Measurements from ENCODE around the gene ACTR5.
A peak's percentile ranks its signal among the peaks of the same experiment; 100 is the strongest.

Gene ACTR5

GRCh38 chr20:38728911-38729642 is 19.2 kb upstream of the ACTR5 start:
- DNase-seq (ENCODE audit: low spot score) = no peak

GRCh38 chr20:38729767-38730166 is 18.5 kb upstream of the ACTR5 start:
- DNase-seq (ENCODE audit: low spot score) = no peak

GRCh38 chr20:38730167-38730988 is 17.9 kb upstream of the ACTR5 start:
- DNase-seq (ENCODE audit: low spot score) = no peak

- peak; percentile 77 for DNase-seq (ENCODE audit: low spot score)
These were observed 17.1 kb upstream of the ACTR5 start for GRCh38 chr20:38730989-38731737.

GRCh38 chr20:38731738-38732113 is 16.5 kb upstream of the ACTR5 start:
- no peak for DNase-seq (ENCODE audit: low spot score)

GRCh38 chr20:38732981-38733380 is 15.3 kb upstream of the ACTR5 start:
- no peak for DNase-seq (ENCODE audit: low spot score)

- no peak for DNase-seq (ENCODE audit: low spot score)
These were observed 13.1 kb upstream of the ACTR5 start for GRCh38 chr20:38735172-38735571.

- no peak for DNase-seq (ENCODE audit: low spot score)
These were observed 10.4 kb upstream of the ACTR5 start for GRCh38 chr20:38737887-38738286.

- DNase-seq (ENCODE audit: low spot score) = no peak
These were observed 2.5 kb upstream of the ACTR5 start for GRCh38 chr20:38745757-38746156.

GRCh38 chr20:38747495-38748096 is 664 bp upstream of the ACTR5 start:
- no peak for DNase-seq (ENCODE audit: low spot score)

GRCh38 chr20:38748861-38749149 is 545 bp downstream of the ACTR5 start:
- DNase-seq (ENCODE audit: low spot score) = no peak

- no peak for DNase-seq (ENCODE audit: low spot score)
These were observed 3.2 kb downstream of the ACTR5 start for GRCh38 chr20:38751360-38751976.

- no peak for DNase-seq (ENCODE audit: low spot score)
These were observed 3.8 kb downstream of the ACTR5 start for GRCh38 chr20:38752029-38752428.

- no peak for DNase-seq (ENCODE audit: low spot score)
These were observed 6.7 kb downstream of the ACTR5 start for GRCh38 chr20:38754924-38755323.

- no peak for DNase-seq (ENCODE audit: low spot score)
These were observed 7.2 kb downstream of the ACTR5 start for GRCh38 chr20:38755324-38755910.

GRCh38 chr20:38757145-38757775 is 9.0 kb downstream of the ACTR5 start:
- no peak for DNase-seq (ENCODE audit: low spot score)

- DNase-seq (ENCODE audit: low spot score) = no peak
These were observed 10.8 kb downstream of the ACTR5 start for GRCh38 chr20:38759106-38759505.

GRCh38 chr20:38760978-38761377 is 12.7 kb downstream of the ACTR5 start:
- DNase-seq (ENCODE audit: low spot score) = no peak

GRCh38 chr20:38762174-38762573 is 13.9 kb downstream of the ACTR5 start:
- no peak for DNase-seq (ENCODE audit: low spot score)

GRCh38 chr20:38763616-38764015 is 15.4 kb downstream of the ACTR5 start:
- DNase-seq (ENCODE audit: low spot score) = no peak
